SW 1271 (cell line): ENCODE results near the gene ABCA13.

ENCODE experiments used
- DNase-seq, 2 experiments: peaks; one replicate each; lab custom pipeline; 2025; lab: John Stamatoyannopoulos, UW

ABCA13 gene

GRCh38 chr7:48366096-48366495 lies 194.8 kb downstream of the ABCA13 start:
- no peak for DNase-seq

DNA sequence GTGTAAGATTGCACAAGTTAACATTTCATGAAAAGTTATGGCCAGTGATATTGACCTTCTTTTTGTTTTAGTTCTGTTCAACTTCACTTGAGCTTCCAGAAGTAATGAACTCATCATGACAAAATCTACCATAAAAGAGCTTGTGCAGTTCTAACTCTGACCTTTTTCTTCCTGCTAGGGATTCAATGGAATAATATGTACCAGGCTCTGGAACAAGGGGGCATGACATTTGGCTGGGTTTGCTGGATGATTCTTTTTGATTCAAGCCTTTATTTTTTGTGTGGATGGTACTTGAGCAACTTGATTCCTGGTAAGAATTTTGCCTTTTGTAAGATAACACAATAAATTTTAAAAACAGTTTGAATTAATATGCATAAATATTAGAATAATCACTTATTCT lies 205.0 kb downstream of the ABCA13 start:
- no peak for DNase-seq

- DNase-seq: no peak
Measured at GRCh38 chr7:48380921-48381320, 209.7 kb downstream of the ABCA13 start.

DNA sequence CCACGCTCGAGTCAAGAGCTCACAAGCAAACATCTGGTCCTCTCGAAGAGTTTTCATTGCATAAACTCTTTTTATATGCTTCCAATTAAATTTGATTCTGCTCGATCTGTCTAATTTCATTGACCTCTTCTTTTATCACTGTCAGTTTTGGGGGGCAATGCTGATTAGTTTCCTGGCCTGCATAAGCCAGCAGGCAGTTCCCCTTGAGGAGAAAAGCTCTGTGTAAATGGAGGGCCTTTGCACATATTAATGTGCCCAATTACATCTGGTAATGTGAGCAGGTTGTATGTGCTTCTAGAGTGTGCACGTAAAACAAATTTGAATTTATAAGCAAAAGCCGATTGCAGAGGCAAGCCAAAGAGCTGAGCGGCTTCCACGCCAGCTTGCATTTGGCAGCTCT lies 210.3 kb downstream of the ABCA13 start:
- DNase-seq: no peak

- DNase-seq: no peak
Measured at GRCh38 chr7:48384180-48384752, 213.0 kb downstream of the ABCA13 start.

- DNase-seq: no peak
Measured at GRCh38 chr7:48387932-48388331, 216.7 kb downstream of the ABCA13 start.

DNA sequence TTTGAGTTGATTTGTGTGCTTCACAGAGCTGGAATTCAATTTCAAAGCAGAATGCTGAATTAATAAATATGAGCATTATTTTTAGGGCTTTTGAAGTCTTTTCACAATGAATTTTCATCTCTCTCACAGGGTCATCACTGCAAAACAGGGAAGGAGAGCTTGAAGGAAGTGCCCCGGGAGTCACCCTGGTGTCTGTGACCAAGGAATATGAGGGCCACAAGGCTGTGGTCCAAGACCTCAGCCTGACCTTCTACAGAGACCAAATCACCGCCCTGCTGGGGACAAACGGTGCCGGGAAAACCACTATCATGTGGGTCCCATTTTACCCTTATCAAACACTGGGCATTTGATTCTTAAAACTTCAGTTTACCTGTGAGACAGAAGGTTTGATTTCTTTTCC lies 217.7 kb downstream of the ABCA13 start:
- no peak for DNase-seq

GRCh38 chr7:48389977-48390376 lies 218.7 kb downstream of the ABCA13 start:
- no peak for DNase-seq

DNA sequence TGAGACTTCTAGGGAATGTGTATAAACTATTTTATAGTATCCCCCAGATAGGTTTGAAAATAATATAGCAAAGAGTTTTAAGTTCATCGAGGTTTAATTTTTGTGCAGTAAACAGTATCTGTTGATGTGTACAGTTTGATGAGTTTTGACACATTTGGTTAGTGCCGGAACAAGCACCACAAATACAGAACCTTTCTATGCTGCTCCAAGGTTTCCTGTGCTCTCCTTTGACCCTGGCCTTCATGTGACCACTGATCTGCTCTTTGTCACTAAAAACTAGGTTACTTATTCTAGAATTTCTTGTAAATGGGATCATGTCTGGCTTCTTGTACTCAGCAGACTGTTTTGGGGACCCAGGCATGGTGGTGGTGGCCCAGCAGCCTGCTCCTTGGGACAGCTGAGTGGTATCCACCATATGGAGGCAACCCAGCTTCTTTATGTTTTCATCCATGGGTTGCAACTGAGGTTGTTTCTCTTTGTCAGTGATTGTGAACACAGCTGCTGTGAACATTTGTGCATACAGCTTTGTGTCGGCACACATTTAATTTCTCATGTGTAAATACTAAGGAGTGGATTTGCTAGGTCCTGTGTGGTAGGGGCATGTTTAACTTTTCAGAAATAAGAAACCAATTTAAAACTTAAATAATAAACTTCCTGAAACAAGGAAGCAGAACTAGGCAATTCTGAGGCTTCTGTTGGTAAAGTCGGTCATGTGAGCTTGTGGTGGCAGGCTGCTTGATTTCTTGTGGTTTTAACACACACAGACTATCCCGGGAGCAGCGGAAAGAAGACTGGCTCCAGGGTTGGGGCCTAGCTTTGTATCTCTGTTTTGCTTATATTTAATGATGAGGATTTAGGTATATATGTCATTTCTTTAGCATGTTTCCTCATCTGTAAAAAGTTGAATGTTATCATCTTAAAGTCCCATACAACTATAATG lies 219.4 kb downstream of the ABCA13 start:
- no peak for DNase-seq

GRCh38 chr7:48398191-48398590 lies 226.9 kb downstream of the ABCA13 start:
- DNase-seq: no peak

DNA sequence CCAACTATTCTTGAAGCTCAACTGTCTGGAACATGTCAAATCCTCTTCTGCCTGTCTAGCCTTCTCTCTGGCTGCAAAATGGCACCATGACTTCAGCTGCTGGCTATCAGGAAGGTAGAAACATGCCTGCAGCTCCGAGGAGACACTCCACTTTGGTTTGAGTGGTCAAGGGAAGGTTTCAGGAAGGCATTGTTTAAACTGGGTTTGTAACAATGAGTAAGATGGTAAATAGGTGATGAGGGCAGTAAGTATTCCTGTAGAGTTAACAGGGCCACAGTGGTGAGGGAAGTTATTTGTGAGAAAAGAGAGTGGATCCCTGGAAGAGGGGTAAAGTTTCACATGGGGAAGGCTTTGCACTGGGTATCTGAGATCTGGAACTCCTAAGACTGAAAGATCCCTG lies 231.5 kb downstream of the ABCA13 start:
- DNase-seq: no peak

- DNase-seq: no peak
Measured at GRCh38 chr7:48408731-48409130, 237.5 kb downstream of the ABCA13 start.

DNA sequence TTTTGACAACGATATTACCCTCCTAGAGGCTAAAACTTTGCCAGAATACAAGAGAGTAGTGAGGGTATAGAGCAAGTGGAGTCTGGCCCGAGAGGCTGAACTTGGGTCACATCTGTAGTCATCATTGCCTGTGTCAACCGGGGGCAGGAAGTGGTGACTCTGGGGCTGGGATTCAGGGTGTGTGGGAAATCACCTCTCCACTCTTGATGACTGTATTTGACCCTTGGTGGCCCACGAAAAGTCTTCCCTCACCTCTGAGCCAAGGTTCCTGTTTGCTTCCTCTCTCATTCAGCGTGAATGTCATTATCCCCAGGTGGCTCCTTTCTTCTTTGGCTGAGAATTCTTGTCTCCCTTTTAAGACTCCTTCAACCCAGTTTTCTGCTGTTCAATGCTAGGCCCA lies 240.4 kb downstream of the ABCA13 start:
- no peak for DNase-seq

DNA sequence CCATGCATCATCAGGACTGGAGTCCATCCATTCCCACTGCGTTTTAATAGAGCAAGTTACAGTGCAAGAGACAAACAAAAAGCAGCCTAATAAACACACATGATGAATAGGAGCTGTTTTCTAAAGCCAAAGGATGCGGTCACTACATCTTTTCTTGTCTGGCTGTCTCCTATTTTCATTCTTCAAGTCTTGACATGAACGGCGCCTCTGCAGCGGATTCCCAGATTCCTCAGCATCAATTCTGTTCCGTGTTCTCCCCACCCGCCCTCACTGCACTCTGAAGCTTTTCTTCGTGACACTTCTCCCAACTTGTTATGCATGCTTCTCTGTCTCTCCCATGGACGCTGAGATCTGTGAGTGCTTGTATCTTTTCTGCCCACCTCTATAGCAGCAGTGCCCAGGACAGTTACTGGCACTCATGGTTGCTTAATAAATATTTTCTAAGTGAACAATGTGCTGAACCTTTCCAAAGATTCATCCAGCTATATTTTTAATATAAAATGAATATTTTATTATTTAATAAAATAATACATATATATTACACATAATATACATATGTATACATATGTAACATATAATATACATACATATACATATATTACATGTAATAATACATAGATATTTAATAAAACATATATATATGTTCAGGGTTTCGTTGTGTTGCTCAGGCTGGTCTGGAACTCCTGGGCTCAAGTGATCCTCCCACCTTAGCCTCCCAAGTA lies 242.9 kb downstream of the ABCA13 start:
- no peak for DNase-seq

DNA sequence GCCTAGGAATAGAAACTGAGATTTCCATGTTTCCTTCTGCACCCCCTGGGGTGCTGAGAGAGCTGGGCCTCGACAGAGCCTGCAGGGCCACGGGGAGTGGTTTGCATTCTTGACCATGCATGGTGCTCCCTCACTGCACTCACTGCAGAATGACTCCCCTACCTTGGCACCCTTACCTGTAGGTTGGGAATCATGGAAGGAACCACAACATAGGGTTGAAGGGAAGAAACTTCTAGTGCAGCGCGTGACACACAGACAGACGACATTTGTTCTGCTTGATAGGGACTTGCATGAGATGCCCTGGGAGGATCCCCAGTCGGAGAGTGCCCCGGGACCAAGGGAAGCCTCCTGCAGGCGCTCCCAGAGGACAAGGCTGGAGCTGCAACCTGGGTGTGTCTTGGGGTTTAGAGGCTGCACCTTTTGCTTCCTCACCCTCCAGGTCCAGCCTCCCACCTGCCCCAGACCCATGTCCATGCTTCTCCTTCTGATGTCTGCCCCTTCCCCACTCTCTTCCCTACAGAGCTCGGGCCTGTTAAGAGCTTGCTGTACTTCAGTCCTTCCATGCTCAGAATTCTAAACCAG lies 245.2 kb downstream of the ABCA13 start:
- DNase-seq: no peak

DNA sequence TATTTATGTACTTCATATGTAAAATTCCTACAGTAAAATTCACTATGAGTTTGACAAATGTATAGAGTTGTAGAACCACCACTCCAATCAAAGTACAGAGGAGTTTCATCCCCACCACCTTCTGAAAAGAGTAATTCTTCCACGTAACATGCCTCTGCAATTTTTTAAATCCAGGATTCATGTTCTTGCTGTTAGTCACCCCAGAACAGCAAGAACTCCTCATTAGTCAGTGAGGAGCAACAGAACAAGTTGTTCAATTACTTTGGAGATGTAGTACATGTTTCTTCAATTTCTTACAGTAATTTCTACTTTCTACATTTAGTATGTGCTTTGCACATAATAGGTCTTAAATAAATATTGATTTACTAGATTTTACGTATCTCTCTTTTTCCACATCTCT lies 248.1 kb downstream of the ABCA13 start:
- DNase-seq: no peak

GRCh38 chr7:48420206-48420605 lies 248.9 kb downstream of the ABCA13 start:
- no peak for DNase-seq

DNA sequence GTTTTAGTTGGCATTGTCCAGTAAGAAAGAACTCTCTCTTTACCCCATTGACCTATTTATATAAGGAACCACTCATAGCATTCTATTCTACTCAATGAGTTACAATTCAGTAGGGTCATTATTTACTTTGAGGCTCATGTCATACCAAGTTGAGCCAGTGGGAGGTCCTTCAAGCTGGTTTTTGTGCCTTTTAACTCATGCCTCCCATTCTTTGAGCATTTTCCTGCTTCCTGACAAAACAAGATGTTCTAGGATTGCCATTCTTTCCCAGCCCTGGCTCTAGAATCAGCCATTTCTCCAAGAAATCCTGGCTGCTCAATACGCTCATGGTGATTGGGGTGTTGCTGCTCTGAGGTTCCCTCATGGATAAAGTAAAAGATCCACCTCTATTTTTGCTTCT lies 250.1 kb downstream of the ABCA13 start:
- DNase-seq: no peak

GRCh38 chr7:48424731-48425130 lies 253.5 kb downstream of the ABCA13 start:
- DNase-seq: peak in 1 of 2 experiments; percentile 25

GRCh38 chr7:48426331-48426965 lies 255.2 kb downstream of the ABCA13 start:
- no peak for DNase-seq

DNA sequence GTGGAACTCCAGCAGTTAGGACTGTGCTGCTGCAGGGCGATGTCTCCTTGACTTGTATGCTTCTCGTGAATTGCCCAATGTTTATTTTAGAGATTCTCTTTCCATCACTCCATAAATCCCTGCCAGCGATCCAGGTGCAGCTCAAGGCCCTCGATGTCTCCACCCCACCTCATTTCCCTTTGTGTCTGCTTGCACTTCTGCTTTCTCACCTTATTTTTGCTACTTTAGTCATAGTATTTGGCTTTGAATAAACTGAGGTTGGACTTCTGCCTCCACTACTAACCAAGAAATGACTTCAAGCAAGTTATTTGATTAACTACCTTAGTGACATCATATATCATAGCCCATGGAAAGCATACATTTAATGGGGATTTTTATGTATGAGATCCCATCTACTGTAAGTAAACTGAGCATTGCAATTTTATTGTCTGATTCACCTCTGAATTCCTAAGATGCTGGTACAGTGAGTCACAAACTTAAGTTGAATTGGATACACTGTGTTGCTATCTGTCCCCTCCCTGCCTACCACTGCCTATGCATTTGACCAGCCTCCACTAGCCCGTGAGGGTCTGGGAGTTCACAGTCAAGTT lies 255.8 kb downstream of the ABCA13 start:
- DNase-seq: peak in 1 of 2 experiments; percentile 21

GRCh38 chr7:48427671-48428070 lies 256.4 kb downstream of the ABCA13 start:
- no peak for DNase-seq
